GM19239 (cell line): ENCODE results near the gene ZNF787.

Source experiments
- DNase-seq: peaks from one replicate; pipeline ENCODE4 v3.0.0; 2011; ENCODE audit warnings: low spot score; ENCODE audit not compliant: insufficient read length
- FAIRE-seq: peaks from 2 replicates; lab custom pipeline; 2011; peaks lifted over from hg19 to GRCh38; lab: Jason Lieb, UNC

Gene ZNF787

DNA sequence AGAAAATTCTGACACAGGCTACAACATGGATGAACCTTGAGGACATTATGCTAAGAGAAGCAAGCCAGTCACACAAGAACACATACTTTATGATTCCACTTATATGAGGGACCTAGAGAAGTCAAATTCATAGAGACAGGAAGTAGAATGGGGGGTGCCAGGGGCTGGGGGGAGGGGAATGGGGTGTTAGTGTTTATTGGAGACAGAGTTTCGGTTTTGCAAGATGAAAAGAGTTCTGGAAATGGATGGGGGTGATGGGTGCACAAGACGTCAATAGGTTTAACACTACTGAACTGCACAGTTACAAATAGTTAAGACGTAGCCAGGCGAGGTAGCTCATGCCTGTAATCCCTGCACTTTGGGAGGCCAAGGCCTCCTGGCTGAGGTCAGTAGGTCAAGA, 3.5 kb upstream of the ZNF787 start:
- FAIRE-seq: no peak
- DNase-seq: no peak

DNA sequence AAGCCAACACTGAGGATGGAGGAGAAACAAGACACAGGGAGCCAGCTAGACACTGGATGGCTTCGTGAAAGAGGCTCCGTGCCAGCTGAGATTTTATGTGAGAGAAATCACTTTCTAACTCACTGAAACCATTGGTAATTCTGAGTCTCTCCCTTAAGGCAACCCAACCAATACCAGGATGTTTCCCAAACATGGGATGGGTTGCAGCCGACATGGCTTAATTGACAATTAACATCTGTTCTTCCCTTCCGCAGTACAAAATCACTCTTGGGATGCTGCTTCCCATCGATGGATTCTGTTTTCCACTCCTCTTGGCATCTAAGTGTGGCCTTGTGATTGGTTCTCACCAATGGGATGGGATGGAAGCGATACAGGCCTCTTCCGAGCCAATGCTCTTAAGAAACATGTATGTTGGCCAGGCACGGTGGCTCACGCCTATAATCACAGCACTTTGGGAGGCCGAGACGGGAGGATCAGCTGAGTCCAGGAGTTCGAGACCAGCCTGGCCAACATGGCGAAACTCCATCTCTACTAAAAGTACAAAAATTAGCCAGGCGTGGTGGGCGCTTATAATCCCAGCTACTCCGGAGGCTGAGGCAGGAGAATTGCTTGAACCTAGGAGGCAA, 2.3 kb upstream of the ZNF787 start:
- FAIRE-seq (no peak), DNase-seq (no peak)

DNA sequence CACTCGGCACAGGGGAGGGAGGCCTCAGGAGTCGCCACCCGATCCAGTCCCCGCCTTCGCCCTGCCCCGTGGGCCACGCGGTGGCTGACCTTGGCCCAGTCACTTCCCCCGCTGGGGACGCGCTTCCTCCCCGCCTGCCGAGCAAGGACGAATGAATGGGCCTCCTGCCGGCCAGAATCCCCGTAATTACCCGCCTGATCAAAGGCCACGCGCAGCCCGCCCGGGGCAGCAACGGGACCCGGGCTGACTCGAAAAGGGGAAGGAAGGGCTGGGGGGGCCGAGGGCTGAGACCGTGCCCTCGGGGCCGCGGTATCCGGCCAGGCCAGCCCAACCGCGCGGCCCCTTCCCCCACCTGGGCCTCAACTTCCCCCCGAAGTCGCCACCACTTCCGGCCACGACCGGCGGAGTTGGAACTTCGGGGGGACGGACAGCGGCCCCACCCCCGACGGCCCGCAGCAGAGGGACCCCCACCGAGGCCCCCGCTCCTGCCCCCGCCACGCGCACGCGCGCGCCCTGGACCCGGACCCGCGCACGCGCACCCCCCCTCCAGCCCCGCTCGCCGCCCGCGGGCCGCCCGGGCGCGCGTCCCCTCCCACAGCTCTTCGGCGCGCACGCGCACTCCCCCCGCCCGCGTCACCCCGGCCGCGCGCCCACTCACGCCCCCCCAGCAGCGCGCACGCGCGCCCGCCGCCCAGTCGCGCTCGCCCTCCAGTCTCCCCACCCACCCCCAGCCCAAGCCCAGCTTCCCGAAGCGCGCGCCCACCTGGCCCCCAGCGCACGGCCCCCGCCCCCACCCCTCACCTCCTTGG, 520 bp downstream of the ZNF787 start:
- FAIRE-seq: peak; percentile 64

DNA sequence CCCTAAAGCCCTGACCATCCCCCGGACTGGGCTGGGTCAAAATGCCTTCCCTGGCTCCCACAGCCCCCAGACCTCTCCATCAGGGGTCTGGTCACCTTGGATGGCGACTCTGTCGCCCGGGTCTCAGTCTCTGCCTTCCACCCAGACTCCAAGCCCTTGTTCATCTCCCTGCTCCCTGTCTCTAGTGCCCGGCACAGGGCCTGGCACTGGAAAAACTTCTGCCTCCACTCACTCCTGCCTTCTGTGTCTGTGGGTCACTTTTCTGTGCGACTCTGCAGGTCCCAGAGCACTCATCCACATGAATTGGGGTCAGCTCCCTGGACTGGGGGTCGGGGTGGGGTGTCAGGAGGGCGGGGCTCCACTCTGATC, 1.1 kb downstream of the ZNF787 start:
- FAIRE-seq (no peak), DNase-seq (no peak)

More for the DNA sequence above, 520 bp downstream of the ZNF787 start:
- DNase-seq: peak; percentile 73

DNA sequence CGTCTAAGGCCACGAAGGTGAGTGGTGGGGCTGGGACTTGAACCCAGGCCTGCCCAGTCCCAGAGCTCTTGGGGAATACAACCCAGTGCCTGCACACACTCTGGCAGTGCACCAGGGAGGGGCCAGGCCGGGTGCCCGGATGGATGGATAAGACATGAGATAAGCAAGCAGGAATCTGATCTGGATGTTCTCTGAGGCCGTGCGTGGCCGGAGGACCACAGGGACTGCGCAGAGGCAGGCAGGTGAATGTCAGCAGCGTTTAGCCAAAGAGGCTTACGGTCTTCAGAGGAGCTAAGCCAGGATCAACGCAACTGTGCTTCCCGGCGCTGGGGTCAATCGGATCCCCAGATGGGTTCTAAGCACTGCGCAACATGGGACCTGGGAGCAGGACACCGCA, 1.5 kb downstream of the ZNF787 start:
- DNase-seq: no peak

DNA sequence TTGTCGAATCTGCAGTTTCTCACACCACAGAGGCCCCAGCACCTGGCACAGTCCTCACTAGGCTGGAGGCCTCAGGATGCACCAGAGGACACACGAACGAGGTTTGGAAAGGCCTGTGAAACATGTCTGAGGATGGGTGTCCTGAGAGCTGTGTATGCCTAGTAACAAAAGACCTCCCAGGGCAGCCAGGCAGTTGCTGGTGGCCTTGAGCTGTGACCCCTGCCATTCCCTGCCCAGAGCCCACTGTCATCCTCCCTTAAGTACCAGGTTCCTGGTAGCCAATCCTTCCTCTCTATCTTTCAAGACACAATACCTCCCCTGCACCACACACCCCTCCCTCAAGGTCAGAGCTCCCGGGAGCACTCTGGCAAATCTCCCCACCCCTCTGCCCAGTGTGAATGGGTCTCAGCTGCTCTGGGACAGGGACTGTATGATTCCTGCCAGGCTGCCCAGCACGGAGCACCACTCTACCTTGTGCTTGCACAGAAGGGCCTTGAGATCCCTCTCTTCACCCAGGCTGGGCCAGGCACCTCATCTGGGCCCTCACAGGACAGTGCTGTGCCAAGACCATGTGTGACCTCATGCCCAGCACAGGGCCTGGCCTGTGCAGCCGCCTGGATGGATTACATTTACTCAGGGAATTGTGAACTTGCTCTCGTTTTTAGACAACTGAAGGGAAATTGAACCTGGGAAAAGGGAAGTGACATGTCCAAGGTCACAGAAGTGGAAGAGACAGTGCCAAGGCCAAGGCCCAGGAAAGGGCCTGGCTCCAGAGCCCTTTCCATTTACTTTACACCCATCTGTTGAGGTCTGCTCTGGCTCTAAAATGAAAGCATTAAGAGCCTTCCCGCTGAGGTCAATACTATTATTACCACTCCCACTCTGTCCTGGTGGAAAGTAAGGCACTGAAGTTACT, 2.2 kb downstream of the ZNF787 start:
- FAIRE-seq (no peak), DNase-seq (no peak)

More for the DNA sequence above, 1.5 kb downstream of the ZNF787 start:
- FAIRE-seq: no peak

DNA sequence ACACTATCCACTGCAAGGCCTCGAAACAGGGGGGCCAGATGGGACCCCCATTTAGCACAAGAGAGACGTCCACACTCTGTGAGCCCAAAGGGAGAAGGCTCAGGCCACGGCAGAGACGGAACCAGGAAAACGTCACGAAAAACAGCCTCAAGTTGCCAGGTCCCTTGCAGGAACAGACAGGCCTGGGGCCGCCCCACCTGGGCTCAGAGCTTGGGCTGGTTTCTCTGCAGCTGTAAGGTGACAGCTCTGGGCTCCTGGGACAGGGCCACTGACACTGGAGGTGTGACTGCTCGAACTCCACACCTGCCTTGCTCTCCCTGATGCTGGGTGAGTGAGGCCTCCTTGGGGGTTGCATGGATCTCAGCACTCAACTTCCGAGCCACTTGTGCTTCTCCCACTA, 3.2 kb downstream of the ZNF787 start:
- FAIRE-seq (no peak), DNase-seq (no peak)

DNA sequence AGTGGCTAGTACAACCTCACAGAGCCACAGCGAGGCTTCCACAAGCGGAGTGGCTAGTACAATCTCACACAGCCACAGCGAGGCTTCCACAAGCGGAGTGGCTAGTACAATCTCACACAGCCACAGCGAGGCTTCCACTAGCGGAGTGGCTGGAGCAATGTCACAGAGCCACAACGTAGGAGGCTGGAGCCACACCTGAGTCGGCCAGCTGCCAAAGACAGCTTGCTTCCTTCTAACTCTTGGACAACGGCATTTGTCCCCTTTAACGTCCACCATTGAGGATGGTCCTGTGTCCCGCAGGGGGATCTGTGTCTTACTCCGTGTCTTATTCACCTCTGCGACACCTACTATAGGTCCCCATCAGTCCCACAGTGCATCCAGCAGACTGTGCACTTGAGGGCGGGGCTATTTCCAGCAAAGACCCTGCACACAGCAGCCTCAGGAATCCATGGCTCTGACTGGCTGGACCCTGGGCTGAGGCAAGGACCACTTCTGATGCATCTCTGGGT, 3.7 kb downstream of the ZNF787 start:
- no peak for FAIRE-seq
- DNase-seq: no peak

DNA sequence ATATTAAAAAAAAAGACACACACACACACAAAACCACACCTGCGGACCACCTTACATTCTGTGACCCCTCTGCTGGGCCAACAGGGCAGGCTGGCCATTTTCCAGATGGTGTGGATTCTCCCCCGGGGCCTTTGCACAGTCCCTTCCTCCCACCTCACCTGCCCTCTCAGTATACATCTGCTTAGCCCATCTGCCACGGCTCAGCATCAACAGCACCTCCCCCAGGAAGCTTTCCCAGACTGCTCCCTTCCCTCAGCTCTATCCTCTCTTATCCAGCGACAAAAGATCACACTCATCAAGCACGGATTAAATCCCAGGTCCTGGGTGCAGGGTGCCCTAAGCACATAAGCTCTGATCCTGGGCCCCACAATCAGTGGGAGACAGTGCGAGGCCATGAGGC, 4.5 kb downstream of the ZNF787 start:
- FAIRE-seq (no peak), DNase-seq (no peak)

DNA sequence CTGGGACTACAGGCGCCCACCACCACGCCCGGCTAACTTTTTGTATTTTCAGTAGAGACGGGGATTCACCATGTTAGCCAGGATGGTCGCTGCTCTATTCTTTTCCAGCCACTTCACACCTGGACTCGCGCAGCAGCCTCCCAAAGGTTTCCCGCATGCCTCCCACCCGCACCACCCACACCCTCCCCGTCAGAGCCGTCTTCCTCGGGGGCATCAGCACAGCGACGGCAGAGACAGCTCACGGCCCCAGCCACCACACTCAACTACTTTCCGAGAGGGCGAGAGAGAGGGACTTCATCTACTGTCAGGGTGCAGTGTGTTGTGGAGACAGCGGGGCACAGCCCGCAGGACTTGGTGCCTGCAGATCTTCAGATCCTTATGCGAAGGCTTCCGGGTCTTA, 5.6 kb downstream of the ZNF787 start:
- no peak for FAIRE-seq
- DNase-seq: no peak

DNA sequence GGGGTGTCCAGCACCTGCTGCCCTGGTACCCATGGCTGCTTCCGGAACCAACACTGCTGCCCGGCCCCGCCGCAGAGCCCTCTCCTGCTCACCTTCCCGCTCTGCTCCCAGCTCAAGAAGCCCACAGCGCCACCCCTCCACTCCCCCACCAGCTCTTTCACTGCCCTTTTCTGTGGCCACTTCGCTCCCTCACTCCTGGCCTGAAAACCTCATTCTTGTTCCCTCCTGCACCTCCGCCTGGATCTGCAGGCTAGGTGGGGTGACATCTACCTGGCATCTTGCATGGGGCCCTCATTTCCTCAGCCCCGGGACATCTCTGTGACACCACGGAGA, 6.4 kb downstream of the ZNF787 start:
- FAIRE-seq: no peak

DNA sequence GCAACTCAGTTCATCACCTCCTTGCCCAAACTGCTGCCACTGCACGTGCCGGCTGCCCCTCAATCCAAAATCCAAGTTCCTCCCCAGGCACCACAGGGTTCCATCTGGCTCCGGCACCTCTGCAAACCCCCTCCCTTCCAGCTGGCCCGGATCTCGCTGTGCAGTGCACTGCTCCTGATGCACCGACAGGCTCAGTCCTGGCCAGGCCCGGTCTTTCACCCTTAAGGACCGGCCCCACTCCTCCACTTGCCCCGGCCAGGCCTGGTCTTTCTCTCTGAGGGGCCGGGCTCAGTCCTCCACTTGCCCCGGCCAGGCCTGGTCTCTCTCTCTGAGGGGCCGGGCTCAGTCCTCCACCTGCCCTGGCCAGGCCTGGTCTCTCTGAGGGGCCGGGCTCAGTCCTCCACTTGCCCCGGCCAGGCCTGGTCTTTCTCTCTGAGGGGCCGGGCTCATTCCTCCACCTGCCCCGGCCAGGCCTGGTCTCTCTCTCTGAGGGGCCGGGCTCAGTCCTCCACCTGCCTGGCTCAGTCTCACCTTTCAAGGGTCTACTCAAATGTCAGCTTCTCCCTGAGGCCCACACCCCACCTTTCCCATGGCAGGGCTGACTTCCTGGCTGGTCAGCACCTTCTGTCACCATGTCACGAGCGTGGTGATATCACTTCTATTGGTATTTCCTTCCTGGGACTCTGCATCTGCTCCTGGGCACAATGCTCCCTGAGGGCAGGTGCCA, 6.9 kb downstream of the ZNF787 start:
- no peak for DNase-seq
- no peak for FAIRE-seq

More for the DNA sequence above, 6.4 kb downstream of the ZNF787 start:
- no peak for DNase-seq

DNA sequence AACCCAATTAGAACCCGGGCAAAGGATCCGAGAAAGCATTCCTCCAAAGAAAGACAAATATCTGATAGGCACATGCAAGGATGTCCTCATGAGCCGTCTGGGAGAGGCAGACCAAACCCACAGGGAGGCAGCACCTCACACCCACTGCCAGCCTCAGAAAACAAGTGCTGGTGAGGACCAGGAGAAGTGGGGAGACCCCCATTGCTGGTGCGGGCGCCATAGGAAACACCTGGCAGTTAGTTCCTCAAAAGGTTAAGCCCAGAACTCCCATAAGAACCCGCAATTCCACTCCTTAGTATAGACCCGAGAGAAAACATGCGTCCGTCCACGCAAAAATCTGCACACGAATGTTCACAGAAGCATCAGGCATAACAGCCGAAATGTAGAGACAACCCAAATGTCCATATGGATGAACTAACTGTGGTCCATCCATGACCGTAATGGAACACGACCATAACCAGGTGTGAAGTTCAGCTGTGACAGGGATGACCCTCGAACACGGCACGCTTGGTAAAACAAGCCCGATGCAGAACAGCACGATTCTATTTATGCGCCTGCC, 7.9 kb downstream of the ZNF787 start:
- FAIRE-seq (peak; percentile 23), DNase-seq (no peak)

DNA sequence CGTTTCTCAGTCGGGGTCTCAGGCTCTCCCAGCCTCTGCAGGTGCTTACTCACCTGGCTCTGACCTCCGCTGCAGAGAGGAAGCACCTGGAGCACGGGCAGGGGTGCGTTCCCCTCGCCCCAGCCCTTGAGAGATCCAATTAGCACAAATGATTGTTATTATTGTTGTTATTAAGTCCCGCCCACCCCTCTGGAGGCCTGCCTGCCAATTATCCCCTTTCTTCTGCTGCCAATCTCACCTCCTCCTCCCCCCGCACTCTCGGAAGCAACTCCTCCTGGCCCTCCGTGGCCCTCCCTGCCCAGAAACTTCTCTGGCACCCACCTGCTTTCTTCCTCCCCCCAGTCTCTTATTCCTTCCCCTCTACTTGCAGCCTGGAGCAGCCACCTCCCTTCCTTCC, 8.8 kb downstream of the ZNF787 start:
- no peak for DNase-seq
- peak; percentile 45 for FAIRE-seq

DNA sequence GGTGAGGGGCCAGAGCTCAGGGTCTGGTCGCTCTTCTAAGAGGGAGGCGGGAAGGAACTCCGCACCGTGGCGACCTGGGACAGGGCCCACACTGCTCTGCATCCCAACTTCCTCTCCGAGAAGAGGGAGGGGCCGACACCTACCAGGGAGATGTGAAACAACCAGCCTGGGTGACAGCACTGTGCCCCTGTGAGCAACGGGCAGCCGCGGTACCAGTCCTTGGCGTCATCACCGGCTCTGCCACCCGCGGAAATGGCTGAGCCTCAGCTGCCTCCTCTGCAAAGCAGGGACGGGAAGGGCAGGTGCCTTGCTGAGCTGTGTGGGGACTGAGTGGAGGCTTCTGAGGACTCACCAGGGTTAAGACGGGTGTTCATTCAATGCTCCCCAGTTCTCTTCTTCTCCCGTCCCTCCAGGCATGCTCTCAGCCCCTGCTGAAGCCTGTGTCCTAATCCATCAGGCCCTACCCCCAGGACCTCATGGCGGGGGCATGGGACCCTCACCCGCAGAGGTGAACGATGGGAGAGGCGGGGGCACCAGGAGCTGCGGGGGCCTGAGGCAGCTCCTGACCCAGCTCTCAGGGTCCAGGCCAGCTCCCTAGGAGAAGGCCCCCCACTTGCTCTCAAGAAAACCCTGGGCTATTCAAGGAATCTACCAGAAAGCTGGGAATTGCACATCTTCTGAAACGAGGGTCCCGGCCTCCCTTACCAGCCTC, 9.3 kb downstream of the ZNF787 start:
- DNase-seq (peak; percentile 75), FAIRE-seq (peak; percentile 91)

DNA sequence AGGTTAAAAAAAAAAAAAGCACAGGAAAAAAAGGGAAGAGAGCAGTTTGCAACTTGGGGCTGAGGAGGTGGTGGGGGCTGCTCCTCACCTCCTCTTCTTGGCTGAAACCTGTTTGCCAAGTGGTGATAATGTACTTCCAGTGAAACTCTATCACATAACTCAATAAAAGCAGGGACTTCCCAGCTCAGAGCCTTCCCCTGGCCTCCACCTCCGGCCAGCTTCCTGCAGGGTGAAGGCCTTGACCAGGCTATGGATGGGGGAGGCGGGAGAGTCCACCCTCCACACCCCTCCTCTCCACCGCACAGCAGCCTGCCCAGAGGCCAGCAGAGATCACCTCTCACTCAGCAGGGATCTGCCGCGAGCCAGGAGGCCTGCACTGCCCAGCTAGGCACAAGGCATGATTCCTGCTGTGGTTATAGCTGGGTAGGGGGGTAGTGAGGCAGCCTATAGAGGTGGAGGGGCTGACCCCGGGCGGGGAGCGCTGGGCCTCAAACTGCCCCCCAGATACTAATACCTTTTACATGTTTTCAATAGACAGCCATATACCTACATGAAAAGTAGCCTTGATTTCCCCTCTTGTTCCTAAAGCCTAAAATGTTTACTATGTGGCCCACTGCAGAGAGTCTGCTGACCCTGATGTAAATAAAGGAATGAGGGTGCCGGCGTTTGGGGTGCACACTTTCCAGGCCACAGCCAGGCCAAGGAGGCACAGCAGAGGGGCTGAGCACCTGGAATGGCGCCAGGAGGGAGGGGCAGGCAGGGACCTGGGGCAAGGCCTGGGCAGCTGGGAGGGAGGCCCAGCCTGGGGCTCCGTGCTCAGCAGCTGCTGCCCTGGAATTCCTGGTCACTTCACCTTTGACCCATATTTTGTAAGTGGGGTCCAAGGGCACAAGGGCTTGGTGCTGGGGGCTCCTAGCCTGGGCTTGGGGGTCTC, 10.3 kb downstream of the ZNF787 start:
- no peak for DNase-seq
- no peak for FAIRE-seq

DNA sequence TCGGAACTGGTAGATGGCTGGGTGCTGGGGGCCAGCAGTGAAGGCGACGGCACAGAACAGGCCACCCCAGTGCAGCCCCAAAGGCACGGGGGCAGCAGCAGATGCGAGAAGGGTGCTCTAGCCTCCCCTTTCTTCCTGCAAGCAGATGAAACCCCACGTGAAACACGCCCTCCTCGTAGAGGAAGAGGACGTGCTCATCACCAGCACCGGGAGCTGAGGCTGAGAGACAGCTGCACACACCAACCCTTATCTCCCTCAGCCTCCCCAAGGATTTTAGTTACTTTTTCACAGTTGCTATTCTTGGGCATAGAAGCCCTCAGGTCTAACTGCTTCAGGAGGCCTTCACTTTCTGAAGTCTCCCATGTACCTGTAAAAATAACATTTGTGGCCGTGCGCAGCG, 11.9 kb downstream of the ZNF787 start:
- FAIRE-seq: peak; percentile 82
- DNase-seq: no peak
